CD4-positive, alpha-beta T cell (primary cell): ENCODE data around the gene ACSL5. TPM values are rescaled to one million over a fixed set of nuclear protein-coding genes. Genes with fewer than 3 reads are reported as not detected.

Source experiments
- ATAC-seq: fragments of 200-7000 bp; cut with Tn5 transposase; one replicate; pipeline ENCODE4 v1.10.0; 2022; ENCODE audit warnings: mild to moderate bottlenecking; ENCODE audit not compliant: poor library complexity
- CTCF ChIA-PET: fragments of 350-600 bp; sonication (Branson Sonifier 250); formaldehyde crosslinking; loops from one replicate; lab custom pipeline; 2021; ENCODE audit warnings: antibody characterized with exemption, inconsistent platforms; lab: Charles Lee
- POLR2A ChIA-PET: fragments of 350-600 bp; sonication (Branson Sonifier 250); formaldehyde crosslinking; loops from one replicate; lab custom pipeline; 2021; ENCODE audit warnings: antibody characterized with exemption, inconsistent platforms; lab: Charles Lee
- DNase-seq, 14 experiments: peaks; one replicate each; pipeline ENCODE4 v3.0.0-alpha.2; 2013 to 2020; ENCODE audit warnings: mixed read lengths in 2 of 14
- H3K27ac ChIP-seq, 2 donors: one replicate each; pipeline versions ENCODE4 v1.5.1 to v1.7.0; 2013; ENCODE audit warnings: low read length in 2 of 2, low read depth in 1 of 2, mild to moderate bottlenecking in 1 of 2
- H3K27me3 ChIP-seq, 2 experiments: 1 replicate in 1 of 2; 2 replicates in 1 of 2; pipeline versions ENCODE4 v1.6.1 to v1.7.0; 2013; ENCODE audit warnings: low read length in 2 of 2, control low read depth in 1 of 2, mild to moderate bottlenecking in 1 of 2, moderate library complexity in 1 of 2; ENCODE audit not compliant: insufficient read depth in 2 of 2, control insufficient read depth in 1 of 2
- H3K36me3 ChIP-seq: one replicate; pipeline ENCODE4 v1.6.1; 2013; ENCODE audit warnings: low read length, control low read depth; ENCODE audit not compliant: insufficient read depth
- H3K4me1 ChIP-seq: one replicate; pipeline ENCODE4 v1.6.1; 2013; ENCODE audit warnings: low read length, control low read depth; ENCODE audit not compliant: insufficient read depth
- H3K4me3 ChIP-seq: one replicate; pipeline ENCODE4 v1.5.1; 2013; ENCODE audit warnings: mild to moderate bottlenecking, low read length, moderate library complexity
- H3K9me3 ChIP-seq, 2 experiments: 1 replicate in 1 of 2; 2 replicates in 1 of 2; pipeline versions ENCODE4 v1.6.1 to v1.7.0; 2013; ENCODE audit warnings: low read length in 2 of 2, mild to moderate bottlenecking in 2 of 2, control low read depth in 1 of 2, moderate library complexity in 1 of 2; ENCODE audit not compliant: control insufficient read depth in 1 of 2, insufficient read depth in 1 of 2
- H3K27ac Mint-ChIP-seq: one replicate; pipeline ENCODE4 v1.8.0; 2020; ENCODE audit warnings: mixed read lengths
- H3K27me3 Mint-ChIP-seq: one replicate; pipeline ENCODE4 v1.8.0; 2021; ENCODE audit warnings: mixed read lengths
- H3K36me3 Mint-ChIP-seq: one replicate; pipeline ENCODE4 v1.8.0; 2021; ENCODE audit warnings: low read depth, mixed read lengths
- H3K4me1 Mint-ChIP-seq: one replicate; pipeline ENCODE4 v1.8.0; 2021; ENCODE audit warnings: low read depth, mixed read lengths
- H3K4me3 Mint-ChIP-seq: one replicate; pipeline ENCODE4 v1.8.0; 2020; ENCODE audit warnings: mild to moderate bottlenecking, mixed read lengths
- H3K9me3 Mint-ChIP-seq: one replicate; pipeline ENCODE4 v1.8.0; 2020; ENCODE audit warnings: mixed read lengths
- intact Hi-C, 2 experiments: fragments of 100-400 bp; cut with DNase I in 1 of 2; cut with micrococcal nuclease in 1 of 2; formaldehyde crosslinking; loops; one replicate each; pipeline versions ENCODE4 v1.15.1 to v1.9.0; 2023 to 2025; cut with DNase I, micrococcal nuclease
- total RNA-seq, 174 experiments: library from RNA in 2 of 174; stranded (reverse) in 2 of 174; gene quantifications; one replicate each; pipeline ENCODE4 v1.2.3 and lab custom pipeline; 2021 to 2026
- TF ChIP-seq, protein P1 (sequence below): fragments of 200-600 bp; IDR thresholded peaks from one replicate; pipeline ENCODE4 v1.8.0; 2022; ENCODE audit warnings: antibody characterized with exemption, mild to moderate bottlenecking

Gene ACSL5
- total RNA-seq, 2 experiments from 2014 or later: 11.4 to 14.1 TPM

GRCh38 chr10:112471878-112472487 is 98.1 kb downstream of the ACSL5 start:
- no peak overlapping the region for H3K4me3 ChIP-seq
- DNase-seq (peak in 3 of 14 experiments; percentile 52 to 62 (median 60)), ATAC-seq (peak; percentile 73)
- CTCF ChIA-PET: interaction anchor here (0.6 to 2.3 kb wide), 14 partner anchors 9 to 355 kb away, joined by 3 to 11 read pairs (median 4); partner anchors contain the start of genes VTI1A and ZDHHC6
- Mint-ChIP-seq H3K36me3 (peaks cover 12% of the 10 kb centered on the region), H3K4me1 (peaks cover 13% of the 10 kb centered on the region), H3K4me3 (no peak overlapping the region), H3K27me3 (no peaks in the 10 kb centered on the region), H3K9me3 (no peaks in the 10 kb centered on the region), H3K27ac (no peak overlapping the region)
- H3K4me1 ChIP-seq: peaks cover 2% of the 10 kb centered on the region
- no peaks in the 10 kb centered on the region for H3K9me3 ChIP-seq
- POLR2A ChIA-PET: interaction anchor here (0.7 kb wide), 1 partner anchor 98 kb away, joined by 3 read pairs; the partner anchor contains the start of gene ACSL5
- H3K27me3 ChIP-seq: no peaks in the 10 kb centered on the region
- TF ChIP-seq, protein P1, sequence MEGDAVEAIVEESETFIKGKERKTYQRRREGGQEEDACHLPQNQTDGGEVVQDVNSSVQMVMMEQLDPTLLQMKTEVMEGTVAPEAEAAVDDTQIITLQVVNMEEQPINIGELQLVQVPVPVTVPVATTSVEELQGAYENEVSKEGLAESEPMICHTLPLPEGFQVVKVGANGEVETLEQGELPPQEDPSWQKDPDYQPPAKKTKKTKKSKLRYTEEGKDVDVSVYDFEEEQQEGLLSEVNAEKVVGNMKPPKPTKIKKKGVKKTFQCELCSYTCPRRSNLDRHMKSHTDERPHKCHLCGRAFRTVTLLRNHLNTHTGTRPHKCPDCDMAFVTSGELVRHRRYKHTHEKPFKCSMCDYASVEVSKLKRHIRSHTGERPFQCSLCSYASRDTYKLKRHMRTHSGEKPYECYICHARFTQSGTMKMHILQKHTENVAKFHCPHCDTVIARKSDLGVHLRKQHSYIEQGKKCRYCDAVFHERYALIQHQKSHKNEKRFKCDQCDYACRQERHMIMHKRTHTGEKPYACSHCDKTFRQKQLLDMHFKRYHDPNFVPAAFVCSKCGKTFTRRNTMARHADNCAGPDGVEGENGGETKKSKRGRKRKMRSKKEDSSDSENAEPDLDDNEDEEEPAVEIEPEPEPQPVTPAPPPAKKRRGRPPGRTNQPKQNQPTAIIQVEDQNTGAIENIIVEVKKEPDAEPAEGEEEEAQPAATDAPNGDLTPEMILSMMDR: peak; percentile 78
- intact Hi-C loops: loop anchor here in 1 of 2 experiments (10.0 kb wide), 1 partner anchor 157 kb away; no protein-coding TSS in a partner anchor
- H3K27ac ChIP-seq: no peak overlapping the region
- peaks cover 7% of the 10 kb centered on the region for H3K36me3 ChIP-seq

DNA sequence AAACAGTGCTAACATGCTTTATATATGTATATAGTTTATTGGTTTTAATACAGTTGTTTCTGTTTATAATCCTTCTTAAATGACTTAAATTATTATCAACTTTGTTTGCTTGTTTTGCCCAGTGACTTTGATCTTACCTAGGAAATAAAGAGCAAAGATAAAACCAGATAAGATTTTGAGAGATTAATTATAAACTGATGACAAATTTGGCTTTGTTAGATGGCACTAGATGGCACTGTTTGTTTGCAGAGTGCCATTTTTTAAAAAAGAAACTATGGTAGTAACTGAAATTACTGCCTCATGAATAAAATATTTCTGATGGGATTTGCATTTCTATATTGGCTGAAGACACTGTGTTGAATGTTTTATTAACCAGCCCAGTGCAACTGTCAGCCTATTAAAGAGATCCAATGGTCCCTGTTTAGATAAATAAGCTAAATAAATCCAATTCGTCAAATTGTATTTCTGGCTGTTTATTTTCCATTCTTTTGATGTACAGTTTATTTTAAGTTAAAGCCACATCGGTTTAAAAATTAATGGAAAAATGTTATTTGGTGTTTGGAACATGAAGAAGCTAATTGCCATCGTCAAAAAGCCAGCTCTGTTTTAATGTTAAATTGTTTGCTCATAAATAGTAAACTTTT is 101.8 kb downstream of the ACSL5 start:
- no peaks in the 10 kb centered on the region for H3K27me3 Mint-ChIP-seq
- no peaks in the 10 kb centered on the region for H3K36me3 ChIP-seq
- TF ChIP-seq, protein P1: no peak
- no peak overlapping the region for H3K27ac Mint-ChIP-seq
- peaks cover 2% of the 10 kb centered on the region for H3K4me1 ChIP-seq
- ATAC-seq (no peak), DNase-seq (peak in 2 of 14 experiments; percentile 6 to 25)
- no peak overlapping the region for H3K27ac ChIP-seq
- H3K9me3 Mint-ChIP-seq: no peaks in the 10 kb centered on the region
- peaks cover 17% of the 10 kb centered on the region for H3K4me1 Mint-ChIP-seq
- ChIA-PET POLR2A (interaction anchor here (0.5 kb wide), 1 partner anchor 29 kb away, joined by 3 read pairs; the partner anchor contains the start of gene ZDHHC6), CTCF (no interaction called here)
- H3K27me3 ChIP-seq: no peaks in the 10 kb centered on the region
- no peaks in the 10 kb centered on the region for H3K9me3 ChIP-seq
- H3K4me3 ChIP-seq: no peak overlapping the region
- intact Hi-C loops: loop anchor here (2.0 to 10.0 kb wide), 2 partner anchors 161 to 909 kb away; no protein-coding TSS in a partner anchor
- H3K4me3 Mint-ChIP-seq: no peak overlapping the region
- peaks cover 5% of the 10 kb centered on the region for H3K36me3 Mint-ChIP-seq

Other genes starting within 250 kb of the ACSL5 start
- gene GPAM, start 190.4 kb upstream of the ACSL5 start, total RNA-seq: 1 to 10 TPM; 4.8 to 6.7 TPM
- gene TECTB, start 90.7 kb upstream of the ACSL5 start, total RNA-seq: not detected
- gene ZDHHC6, start 72.8 kb downstream of the ACSL5 start, total RNA-seq: 10 to 100 TPM; 34.3 to 39.9 TPM
- 10 to 100 TPM; 54.5 to 56.5 TPM for gene VTI1A, start 73.1 kb downstream of the ACSL5 start, total RNA-seq